WI38 (cell line): ENCODE results near the gene PLCB3.

Experiments
- H3K4me3 ChIP-seq: 2 replicates; pipeline ENCODE4 v1.5.1; 2011; ENCODE audit warnings: low read depth, mild to moderate bottlenecking, control low read depth, low read length
- CTCF ChIP-seq: IDR thresholded peaks from 2 replicates; pipeline ENCODE4 v1.5.1; 2012; ENCODE audit warnings: low read depth, mild to moderate bottlenecking, control low read depth, low read length

Gene PLCB3

GRCh38 chr11:64232182-64232966 lies 19.0 kb upstream of the PLCB3 start:
- no peak overlapping the region for H3K4me3 ChIP-seq
- no peak for TF ChIP-seq CTCF

- no peak for TF ChIP-seq CTCF
- no peak overlapping the region for H3K4me3 ChIP-seq
Observed at GRCh38 chr11:64232967-64233315, 18.4 kb upstream of the PLCB3 start.

- peak within 1 kb of the TSS; percentile 68 for H3K4me3 ChIP-seq
- TF ChIP-seq CTCF: no peak
Observed at GRCh38 chr11:64233913-64234586, 17.3 kb upstream of the PLCB3 start, which contains the start of gene VEGFB. Gene VEGFB (plus strand): TSS chr11:64234584. CDS start chr11:64234834, 250 bp downstream.

- no peak for TF ChIP-seq CTCF
- H3K4me3 ChIP-seq: peak overlapping the region; percentile 68
Observed at GRCh38 chr11:64234647-64235379, 16.5 kb upstream of the PLCB3 start.

- peak overlapping the region; percentile 68 for H3K4me3 ChIP-seq
- no peak for TF ChIP-seq CTCF
Observed at GRCh38 chr11:64235437-64236161, 15.7 kb upstream of the PLCB3 start.

- H3K4me3 ChIP-seq: no peak overlapping the region
- TF ChIP-seq CTCF: no peak
Observed at GRCh38 chr11:64237484-64237951, 13.8 kb upstream of the PLCB3 start.
